Measurements from ENCODE around the gene NCOA4. TPM values are rescaled to one million over a fixed set of nuclear protein-coding genes. Genes with fewer than 3 reads are reported as not detected.

The NCOA4 gene
- total and polyA plus RNA-seq, 2 of the 4 experiments (the other 2 are of a cell fraction): 62.2 to 188 TPM

DNA sequence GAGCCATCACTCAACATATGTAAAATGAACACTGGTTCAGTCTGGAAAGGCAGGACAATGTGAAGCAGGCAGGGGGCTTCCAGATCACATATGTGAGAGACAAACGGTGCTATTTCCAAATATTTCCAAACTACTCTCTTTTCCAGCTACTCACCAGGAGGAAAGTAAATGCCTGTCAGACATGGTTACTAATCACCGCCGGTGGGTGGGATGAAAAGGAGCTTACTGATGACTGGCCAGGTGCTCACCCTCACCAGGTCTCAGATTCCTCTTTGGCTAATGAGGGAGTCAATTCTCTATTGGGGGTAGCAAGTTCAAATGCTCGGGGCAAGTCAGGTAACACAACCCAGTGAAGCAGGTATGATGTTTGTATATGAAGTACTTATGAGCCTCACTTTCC is 25.3 kb upstream of the NCOA4 start:
- H3K36me3 ChIP-seq (ENCODE audit: control insufficient read depth, insufficient read depth, low read length): no peaks in the 10 kb centered on the region
- H3K27me3 ChIP-seq (ENCODE audit: control insufficient read depth, insufficient read depth, low read length): peaks cover 21% of the 10 kb centered on the region
- H3K4me1 ChIP-seq (ENCODE audit: control insufficient read depth, insufficient read depth, low read length): no peaks in the 10 kb centered on the region
- H3K27ac ChIP-seq (ENCODE audit: insufficient read depth, low read length): no peak overlapping the region
- no peak overlapping the region for H2BK5ac ChIP-seq (ENCODE audit: low read depth, low read length, poor library complexity, severe bottlenecking)
- DNase-seq (no peak), ATAC-seq (ENCODE audit: low read depth) (no peak)
- no peak overlapping the region for H3K4ac ChIP-seq (ENCODE audit: low read depth, low read length)
- intact Hi-C loops (cut with micrococcal nuclease) (no loop called here), dilution Hi-C loops (cut with HindIII; ENCODE audit: low sequenced_read_pairs, unreplicated experiment) (no loop called here), in situ Hi-C loops (cut with MboI; ENCODE audit: low sequenced_read_pairs) (no loop called here)
- no peak overlapping the region for H3K18ac ChIP-seq (ENCODE audit: low read depth, low read length)
- H2AFZ ChIP-seq (replicated peaks; ENCODE audit: low read length, poor library complexity): no peak overlapping the region
- H3K56ac ChIP-seq (ENCODE audit: extremely low read depth, insufficient read depth, low read length): no peak overlapping the region
- H3K14ac ChIP-seq (replicated peaks; ENCODE audit: low read depth, low read length): no peak overlapping the region
- no peak overlapping the region for H4K91ac ChIP-seq (ENCODE audit: insufficient read depth, low read depth, low read length)
- ChIA-PET POLR2A (ENCODE audit: unreplicated experiment) (no interaction called here), CTCF (no interaction called here)
- no peak overlapping the region for H2AK9ac ChIP-seq (replicated peaks; ENCODE audit: low read depth, low read length, poor library complexity)
- TF ChIP-seq RAD21 (IDR thresholded peaks at IDR 0.05; ENCODE audit: low read length) (no peak), CHD1 (IDR thresholded peaks at IDR 0.05; ENCODE audit: low read depth, low read length) (no peak), FOS (IDR thresholded peaks at IDR 0.05; ENCODE audit: low read depth, low read length) (no peak), MXI1 (IDR thresholded peaks at IDR 0.05; ENCODE audit: borderline replicate concordance, low read depth, low read length) (no peak), MAFK (IDR thresholded peaks at IDR 0.05; ENCODE audit: low read depth, low read length) (no peak), MAZ (IDR thresholded peaks at IDR 0.05; ENCODE audit: borderline replicate concordance, low read depth, low read length) (no peak)
- TF ChIP-seq, protein P1, sequence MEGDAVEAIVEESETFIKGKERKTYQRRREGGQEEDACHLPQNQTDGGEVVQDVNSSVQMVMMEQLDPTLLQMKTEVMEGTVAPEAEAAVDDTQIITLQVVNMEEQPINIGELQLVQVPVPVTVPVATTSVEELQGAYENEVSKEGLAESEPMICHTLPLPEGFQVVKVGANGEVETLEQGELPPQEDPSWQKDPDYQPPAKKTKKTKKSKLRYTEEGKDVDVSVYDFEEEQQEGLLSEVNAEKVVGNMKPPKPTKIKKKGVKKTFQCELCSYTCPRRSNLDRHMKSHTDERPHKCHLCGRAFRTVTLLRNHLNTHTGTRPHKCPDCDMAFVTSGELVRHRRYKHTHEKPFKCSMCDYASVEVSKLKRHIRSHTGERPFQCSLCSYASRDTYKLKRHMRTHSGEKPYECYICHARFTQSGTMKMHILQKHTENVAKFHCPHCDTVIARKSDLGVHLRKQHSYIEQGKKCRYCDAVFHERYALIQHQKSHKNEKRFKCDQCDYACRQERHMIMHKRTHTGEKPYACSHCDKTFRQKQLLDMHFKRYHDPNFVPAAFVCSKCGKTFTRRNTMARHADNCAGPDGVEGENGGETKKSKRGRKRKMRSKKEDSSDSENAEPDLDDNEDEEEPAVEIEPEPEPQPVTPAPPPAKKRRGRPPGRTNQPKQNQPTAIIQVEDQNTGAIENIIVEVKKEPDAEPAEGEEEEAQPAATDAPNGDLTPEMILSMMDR (conservative IDR thresholded peaks at IDR 0.05; ENCODE audit: low read depth, low read length): no peak
- TF ChIP-seq, protein P2, sequence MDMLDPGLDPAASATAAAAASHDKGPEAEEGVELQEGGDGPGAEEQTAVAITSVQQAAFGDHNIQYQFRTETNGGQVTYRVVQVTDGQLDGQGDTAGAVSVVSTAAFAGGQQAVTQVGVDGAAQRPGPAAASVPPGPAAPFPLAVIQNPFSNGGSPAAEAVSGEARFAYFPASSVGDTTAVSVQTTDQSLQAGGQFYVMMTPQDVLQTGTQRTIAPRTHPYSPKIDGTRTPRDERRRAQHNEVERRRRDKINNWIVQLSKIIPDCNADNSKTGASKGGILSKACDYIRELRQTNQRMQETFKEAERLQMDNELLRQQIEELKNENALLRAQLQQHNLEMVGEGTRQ (IDR thresholded peaks at IDR 0.05; ENCODE audit: low read depth, low read length): no peak
- H3K79me1 ChIP-seq (ENCODE audit: low read depth in 1 of 2, low read length in 2 of 2): no peaks in the 10 kb centered on the region
- H3K4me2 ChIP-seq (ENCODE audit: low read depth, low read length): no peak overlapping the region
- H2AK5ac ChIP-seq (ENCODE audit: low read depth, low read length): no peak overlapping the region
- H2BK15ac ChIP-seq (ENCODE audit: low read depth, low read length): no peak overlapping the region
- no peak overlapping the region for H4K8ac ChIP-seq (ENCODE audit: low read depth in 2 of 2, low read length in 2 of 2)
- H4K5ac ChIP-seq (ENCODE audit: low read depth, low read length): no peak overlapping the region
- no peak overlapping the region for H2BK120ac ChIP-seq (ENCODE audit: low read depth, low read length)
- no peak overlapping the region for H3K23ac ChIP-seq (ENCODE audit: low read depth, low read length)
- WGBS, 2 experiments (ENCODE audit: extremely low coverage in 2 of 2, insufficient read length in 1 of 2): no CpG with 5 or more reads among the region's 4 CpGs
- H2BK20ac ChIP-seq (ENCODE audit: low read depth, low read length): no peak overlapping the region
- no TSS peak for BruUV-seq (replicated peaks)
- no peaks in the 10 kb centered on the region for H3K9me1 ChIP-seq (ENCODE audit: insufficient read depth, low read length)
- H4K20me1 ChIP-seq (ENCODE audit: insufficient read depth, low read length): no peaks in the 10 kb centered on the region
- H3K9ac ChIP-seq (ENCODE audit: low read depth, low read length): no peak overlapping the region
- H3K4me3 ChIP-seq (ENCODE audit: insufficient read depth, low read depth, low read length): no peak overlapping the region
- no peaks in the 10 kb centered on the region for H3K9me3 ChIP-seq (ENCODE audit: control insufficient read depth, insufficient read depth, low read length)

All from IMR-90 (cell line).